ENCODE data around the gene SLC7A11. TPM values are rescaled to one million over a fixed set of nuclear protein-coding genes. Genes with fewer than 3 reads are reported as not detected.

The SLC7A11 gene
- total RNA-seq, 4 donors from 2014 or later = 1.5 to 30.1 (median 7.9) TPM

GRCh38 chr4:138177278-138177968, 64.7 kb downstream of the SLC7A11 start:
- no peak for TF ChIP-seq POLR2A (IDR thresholded peaks at IDR 0.05)
- TF ChIP-seq CTCF (IDR thresholded peaks at IDR 0.05) = no peak
- H3K9me3 ChIP-seq = no peaks in the 10 kb centered on the region
- H3K4me3 ChIP-seq = no peak overlapping the region
- H3K36me3 ChIP-seq = no peaks in the 10 kb centered on the region
- peaks cover 10 to 22% (median 16%) of the 10 kb centered on the region in 3 donors for H3K4me1 ChIP-seq
- 87 to 97% methylated on average over 2 of the region's 2 CpGs for WGBS, 2 donors
- H3K27me3 ChIP-seq = no peaks in the 10 kb centered on the region
- H3K27ac ChIP-seq = no peak overlapping the region
- DNase-seq = no peak
- intact Hi-C loops (cut with DNase I) = no loop called here

GRCh38 chr4:138174981-138175794, 67.0 kb downstream of the SLC7A11 start:
- Histone ChIP-seq H3K4me3 (no peak overlapping the region), H3K4me1 (peaks cover 0 to 5% (median 4%) of the 10 kb centered on the region in 3 donors), H3K36me3 (no peaks in the 10 kb centered on the region), H3K9me3 (no peaks in the 10 kb centered on the region), H3K27ac (no peak overlapping the region), H3K27me3 (no peaks in the 10 kb centered on the region)
- WGBS, 2 donors = 8 to 33% methylated on average over 5 of the region's 5 CpGs
- DNase-seq = no peak
- TF ChIP-seq CTCF (IDR thresholded peaks at IDR 0.05) (peak in 2 of 6 experiments; percentile 14 to 16), POLR2A (IDR thresholded peaks at IDR 0.05) (no peak)
- intact Hi-C loops (cut with DNase I) = no loop called here

- Histone ChIP-seq H3K27me3 (no peaks in the 10 kb centered on the region), H3K36me3 (no peaks in the 10 kb centered on the region), H3K27ac (no peak overlapping the region), H3K4me1 (peaks cover 0 to 9% (median 0%) of the 10 kb centered on the region in 3 donors), H3K4me3 (no peak overlapping the region), H3K9me3 (no peaks in the 10 kb centered on the region)
- TF ChIP-seq CTCF (IDR thresholded peaks at IDR 0.05) = no peak
- TF ChIP-seq POLR2A (IDR thresholded peaks at IDR 0.05) = no peak
- DNase-seq = no peak
- intact Hi-C loops (cut with DNase I) = no loop called here
- 94 to 96% methylated on average over 1 of the region's 1 CpG for WGBS, 2 donors
These were observed 77.9 kb downstream of the SLC7A11 start for GRCh38 chr4:138164208-138164607.

GRCh38 chr4:138163171-138163570, 79.0 kb downstream of the SLC7A11 start:
- H3K27me3 ChIP-seq = no peaks in the 10 kb centered on the region
- H3K36me3 ChIP-seq = no peaks in the 10 kb centered on the region
- intact Hi-C loops (cut with DNase I) = no loop called here
- DNase-seq = no peak
- no peaks in the 10 kb centered on the region for H3K9me3 ChIP-seq
- peaks cover 0 to 9% (median 0%) of the 10 kb centered on the region in 3 donors for H3K4me1 ChIP-seq
- WGBS, 2 donors = 92 to 95% methylated on average over 2 of the region's 2 CpGs
- no peak overlapping the region for H3K27ac ChIP-seq
- TF ChIP-seq CTCF (IDR thresholded peaks at IDR 0.05) (no peak), POLR2A (IDR thresholded peaks at IDR 0.05) (no peak)
- no peak overlapping the region for H3K4me3 ChIP-seq

- DNase-seq = no peak
These were observed 79.9 kb downstream of the SLC7A11 start for GRCh38 chr4:138162259-138162658.

More at GRCh38 chr4:138162259-138162658, 79.9 kb downstream of the SLC7A11 start:
- TF ChIP-seq CTCF (IDR thresholded peaks at IDR 0.05) = no peak
- no peak for TF ChIP-seq POLR2A (IDR thresholded peaks at IDR 0.05)
- H3K4me1 ChIP-seq = peaks cover 0 to 9% (median 0%) of the 10 kb centered on the region in 3 donors
- intact Hi-C loops (cut with DNase I) = no loop called here
- H3K27me3 ChIP-seq = no peaks in the 10 kb centered on the region
- H3K27ac ChIP-seq = peak overlapping the region in 1 of 4 donors; percentile 4
- no peak overlapping the region for H3K4me3 ChIP-seq
- H3K36me3 ChIP-seq = no peaks in the 10 kb centered on the region
- no peaks in the 10 kb centered on the region for H3K9me3 ChIP-seq
